Endothelial cell of umbilical vein (primary cell): ENCODE data around the gene PDE1A.

ENCODE experiments used
- EZH2 ChIP-seq: IDR thresholded peaks from 2 replicates; pipeline ENCODE4 v1.6.1; 2012; ENCODE audit warnings: borderline replicate concordance, low read depth, mild to moderate bottlenecking, moderate library complexity, low read length, inconsistent platforms; ENCODE audit not compliant: severe bottlenecking
- FOS ChIP-seq: IDR thresholded peaks from 2 replicates; pipeline ENCODE4 v1.6.1; 2011; ENCODE audit warnings: mild to moderate bottlenecking, low read length, moderate library complexity, borderline replicate concordance; ENCODE audit not compliant: insufficient read depth
- GATA2 ChIP-seq: IDR thresholded peaks from 2 replicates; pipeline ENCODE4 v1.7.0; 2011; ENCODE audit warnings: low read depth, mild to moderate bottlenecking, moderate library complexity, mixed read lengths, low read length; ENCODE audit not compliant: insufficient read length, insufficient read depth
- JUN ChIP-seq: IDR thresholded peaks from 2 replicates; pipeline ENCODE4 v1.6.1; 2011; ENCODE audit warnings: borderline replicate concordance, low read depth; ENCODE audit not compliant: insufficient read length, insufficient read depth
- MYC ChIP-seq: IDR thresholded peaks from one replicate; pipeline ENCODE4 v1.6.1; 2011; ENCODE audit warnings: mild to moderate bottlenecking, low read depth, low read length
- POLR2A ChIP-seq: IDR thresholded peaks from 2 replicates; pipeline ENCODE4 v1.6.1; 2012; ENCODE audit warnings: low read depth, mild to moderate bottlenecking, control low read depth, low read length
- POLR2AphosphoS5 ChIP-seq: IDR thresholded peaks from 2 replicates; pipeline ENCODE4 v1.6.1; 2012; ENCODE audit warnings: low read depth, mild to moderate bottlenecking, control low read depth, low read length, moderate library complexity; ENCODE audit not compliant: insufficient read depth
- TF ChIP-seq, protein P1 (sequence below), 2 donors: IDR thresholded peaks; 1 replicate in 1 of 2; 2 replicates in 1 of 2; pipeline ENCODE4 v1.5.1; 2011; ENCODE audit warnings: low read length in 2 of 2, mild to moderate bottlenecking in 2 of 2, moderate library complexity in 2 of 2, control low read depth in 1 of 2, inconsistent platforms in 1 of 2, low read depth in 1 of 2; ENCODE audit not compliant: insufficient read depth in 1 of 2; ENCODE audit errors: extremely low read depth in 1 of 2
- TF ChIP-seq, protein P2 (sequence below): IDR thresholded peaks from 2 replicates; pipeline ENCODE4 v1.6.1; 2011; ENCODE audit not compliant: insufficient read depth, insufficient read length

GRCh38 chr2:182220335-182220734, 206.5 kb downstream of the PDE1A start:
- no peak for TF ChIP-seq POLR2A
- TF ChIP-seq, protein P1, sequence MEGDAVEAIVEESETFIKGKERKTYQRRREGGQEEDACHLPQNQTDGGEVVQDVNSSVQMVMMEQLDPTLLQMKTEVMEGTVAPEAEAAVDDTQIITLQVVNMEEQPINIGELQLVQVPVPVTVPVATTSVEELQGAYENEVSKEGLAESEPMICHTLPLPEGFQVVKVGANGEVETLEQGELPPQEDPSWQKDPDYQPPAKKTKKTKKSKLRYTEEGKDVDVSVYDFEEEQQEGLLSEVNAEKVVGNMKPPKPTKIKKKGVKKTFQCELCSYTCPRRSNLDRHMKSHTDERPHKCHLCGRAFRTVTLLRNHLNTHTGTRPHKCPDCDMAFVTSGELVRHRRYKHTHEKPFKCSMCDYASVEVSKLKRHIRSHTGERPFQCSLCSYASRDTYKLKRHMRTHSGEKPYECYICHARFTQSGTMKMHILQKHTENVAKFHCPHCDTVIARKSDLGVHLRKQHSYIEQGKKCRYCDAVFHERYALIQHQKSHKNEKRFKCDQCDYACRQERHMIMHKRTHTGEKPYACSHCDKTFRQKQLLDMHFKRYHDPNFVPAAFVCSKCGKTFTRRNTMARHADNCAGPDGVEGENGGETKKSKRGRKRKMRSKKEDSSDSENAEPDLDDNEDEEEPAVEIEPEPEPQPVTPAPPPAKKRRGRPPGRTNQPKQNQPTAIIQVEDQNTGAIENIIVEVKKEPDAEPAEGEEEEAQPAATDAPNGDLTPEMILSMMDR (IDR thresholded peaks at IDR 0.05; ENCODE audit: extremely low read depth in 1 of 2, insufficient read depth in 1 of 2, low read depth in 1 of 2, low read length in 2 of 2), result no peak
- no peak for TF ChIP-seq FOS
- no peak for TF ChIP-seq POLR2AphosphoS5
- no peak for TF ChIP-seq EZH2
- TF ChIP-seq GATA2, result no peak
- no peak for TF ChIP-seq JUN
- TF ChIP-seq MYC, result no peak
- TF ChIP-seq, protein P2, sequence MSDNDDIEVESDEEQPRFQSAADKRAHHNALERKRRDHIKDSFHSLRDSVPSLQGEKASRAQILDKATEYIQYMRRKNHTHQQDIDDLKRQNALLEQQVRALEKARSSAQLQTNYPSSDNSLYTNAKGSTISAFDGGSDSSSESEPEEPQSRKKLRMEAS, result no peak
